GM21786 (cell line): Measurements from ENCODE around the gene ECHDC1.

Experiments
- ATAC-seq: cut with Tn5 transposase; IDR thresholded peaks from one replicate; pipeline ENCODE4 v1.9.1; 2021; ENCODE audit not compliant: unreplicated experiment

ECHDC1 gene

DNA sequence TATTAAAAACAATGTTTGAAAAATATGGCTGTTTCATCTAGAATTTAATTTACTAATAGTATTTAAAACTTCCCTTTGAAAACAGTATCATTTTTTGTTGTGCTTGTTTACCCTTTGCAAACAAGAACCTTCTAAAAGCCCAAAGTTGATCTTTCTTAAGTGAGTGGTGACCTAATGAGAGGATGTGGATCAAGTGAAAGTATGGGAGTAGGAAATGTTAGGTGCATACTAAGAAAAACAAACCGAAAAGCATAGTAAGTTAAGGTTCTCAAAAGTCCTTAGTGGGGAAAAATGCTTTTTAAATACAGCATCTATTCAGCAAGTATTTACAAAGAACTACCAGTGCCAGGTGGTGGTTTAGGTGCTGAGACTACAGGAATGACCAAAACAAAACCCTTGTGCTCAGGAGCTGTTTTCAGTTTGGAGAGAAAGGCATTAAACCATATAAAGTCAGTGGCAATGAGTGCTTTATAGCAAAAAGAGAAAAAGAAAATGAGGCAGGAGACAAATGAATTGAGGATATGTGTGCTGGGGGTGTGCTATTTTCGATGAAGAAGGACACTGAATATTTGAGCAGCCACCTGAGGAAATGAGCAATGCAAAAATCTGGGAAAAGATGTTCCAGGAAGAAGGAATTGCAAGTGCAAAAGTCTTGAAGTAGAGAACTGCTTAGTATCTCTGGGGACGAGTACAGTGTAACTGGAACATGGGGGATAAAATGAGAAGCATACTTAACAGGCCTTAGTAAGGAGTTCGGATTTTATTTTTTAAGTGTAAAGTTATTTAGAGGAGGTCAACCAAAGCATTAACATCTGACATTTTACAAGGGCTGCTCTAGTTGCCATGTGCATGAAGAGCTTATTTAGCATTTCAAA, 52.8 kb downstream of the ECHDC1 start:
- ATAC-seq, result peak; percentile 48

DNA sequence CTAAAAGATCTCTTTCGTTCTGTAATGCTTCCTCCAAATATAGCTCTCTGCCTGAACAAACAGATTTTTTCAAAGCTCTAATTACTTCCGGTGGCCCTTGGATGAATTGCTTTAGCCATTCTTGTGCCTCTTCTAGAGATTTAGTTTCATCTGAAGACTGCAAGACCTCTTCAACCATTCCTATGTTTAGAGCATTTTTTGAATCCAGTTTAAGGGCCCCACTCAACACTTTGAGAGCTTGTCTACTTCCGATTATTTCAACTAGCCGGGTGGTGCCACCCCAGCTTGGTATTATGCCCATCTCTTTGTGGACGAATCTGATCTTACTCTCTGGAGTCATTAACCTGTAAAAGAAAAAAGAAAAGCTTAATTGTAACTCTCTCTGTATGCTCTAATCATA, 53.5 kb downstream of the ECHDC1 start:
- ATAC-seq, result no peak

DNA sequence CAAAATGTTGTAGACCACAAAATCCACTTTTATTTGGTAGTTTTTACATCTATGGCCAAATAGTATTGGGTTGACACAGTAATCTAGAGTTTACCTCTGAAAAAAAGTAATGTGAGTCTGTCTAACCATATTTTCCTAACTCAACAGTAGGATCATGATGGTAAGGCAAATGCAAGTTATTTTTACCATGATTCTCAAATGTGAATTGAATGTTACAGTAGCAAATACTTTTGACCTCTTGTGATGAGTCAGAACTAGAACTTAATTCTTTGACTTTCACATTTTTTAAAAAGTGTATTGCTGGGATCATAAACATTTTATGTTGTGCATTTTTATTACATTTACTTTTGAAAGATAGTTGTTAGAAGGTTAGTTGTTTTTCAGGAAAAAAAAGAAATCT, 54.7 kb downstream of the ECHDC1 start:
- no peak for ATAC-seq

- ATAC-seq, result no peak
Measured at GRCh38 chr6:127282184-127282583, 61.2 kb downstream of the ECHDC1 start.

- no peak for ATAC-seq
Measured at GRCh38 chr6:127279815-127280214, 63.6 kb downstream of the ECHDC1 start.

DNA sequence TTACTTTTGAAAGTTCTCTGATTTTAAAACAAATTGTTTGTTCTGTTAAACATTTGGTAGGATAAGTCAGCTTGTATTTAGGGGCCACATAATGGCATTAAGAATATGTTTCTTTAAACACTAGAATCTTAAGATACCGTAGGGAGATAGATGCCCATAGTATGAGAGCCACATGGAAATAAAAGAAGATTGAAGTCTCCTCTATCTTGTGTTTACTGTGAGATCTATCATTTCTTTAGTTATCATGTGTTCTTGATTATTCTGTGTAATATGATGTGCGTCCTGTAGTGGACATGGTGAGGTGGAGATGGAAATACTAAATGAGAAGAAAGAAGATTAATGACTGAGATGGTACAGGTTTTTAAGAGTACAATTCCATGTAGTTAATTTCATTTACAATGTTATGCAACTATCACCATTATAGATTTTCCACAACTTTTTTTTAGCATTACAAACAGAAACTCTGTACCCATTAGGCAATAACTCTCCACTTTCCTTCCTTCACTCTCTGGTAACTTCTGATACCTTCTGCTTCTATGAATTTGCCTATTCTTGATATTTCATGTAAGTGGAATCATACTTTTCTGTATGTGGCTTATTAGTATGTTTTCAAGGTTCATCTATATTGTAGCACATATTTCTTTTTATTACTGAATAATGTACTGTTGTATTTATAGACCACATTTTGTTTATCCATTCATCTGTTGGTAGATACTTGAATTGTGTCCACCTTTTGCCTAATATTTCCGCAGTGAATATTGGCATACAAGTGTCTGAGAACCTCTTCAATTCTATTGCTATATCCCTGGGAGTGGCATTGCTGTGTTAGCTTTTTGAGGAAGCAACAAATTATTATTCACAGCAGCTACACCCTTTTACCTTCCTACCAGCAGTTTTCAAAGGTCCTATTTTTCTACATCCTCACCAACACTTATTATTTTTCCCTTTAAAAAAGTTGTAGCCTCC, 65.2 kb downstream of the ECHDC1 start:
- ATAC-seq, result no peak

DNA sequence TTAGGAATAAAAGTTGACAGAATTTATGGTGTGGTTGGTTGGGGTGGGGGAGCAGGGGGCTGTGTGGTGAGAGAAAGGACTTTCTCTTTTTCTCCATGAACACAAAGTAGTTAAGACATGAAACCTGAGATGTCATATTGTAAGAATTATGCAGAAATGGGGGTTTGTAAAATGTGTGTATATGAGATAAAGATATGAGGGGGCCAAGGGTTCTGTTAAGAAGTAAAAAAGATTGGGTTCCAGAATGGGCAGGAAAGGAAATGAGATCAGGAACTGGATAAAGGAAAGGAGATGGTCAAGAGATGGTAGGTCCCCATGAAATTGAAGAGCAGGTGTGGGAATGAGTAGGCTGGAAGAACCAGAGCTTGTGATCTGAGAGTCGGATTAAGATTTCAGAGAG, 67.1 kb downstream of the ECHDC1 start:
- ATAC-seq, result no peak

- no peak for ATAC-seq
Measured at GRCh38 chr6:127273499-127273898, 69.9 kb downstream of the ECHDC1 start.

GRCh38 chr6:127272576-127272975, 70.8 kb downstream of the ECHDC1 start:
- ATAC-seq, result no peak

DNA sequence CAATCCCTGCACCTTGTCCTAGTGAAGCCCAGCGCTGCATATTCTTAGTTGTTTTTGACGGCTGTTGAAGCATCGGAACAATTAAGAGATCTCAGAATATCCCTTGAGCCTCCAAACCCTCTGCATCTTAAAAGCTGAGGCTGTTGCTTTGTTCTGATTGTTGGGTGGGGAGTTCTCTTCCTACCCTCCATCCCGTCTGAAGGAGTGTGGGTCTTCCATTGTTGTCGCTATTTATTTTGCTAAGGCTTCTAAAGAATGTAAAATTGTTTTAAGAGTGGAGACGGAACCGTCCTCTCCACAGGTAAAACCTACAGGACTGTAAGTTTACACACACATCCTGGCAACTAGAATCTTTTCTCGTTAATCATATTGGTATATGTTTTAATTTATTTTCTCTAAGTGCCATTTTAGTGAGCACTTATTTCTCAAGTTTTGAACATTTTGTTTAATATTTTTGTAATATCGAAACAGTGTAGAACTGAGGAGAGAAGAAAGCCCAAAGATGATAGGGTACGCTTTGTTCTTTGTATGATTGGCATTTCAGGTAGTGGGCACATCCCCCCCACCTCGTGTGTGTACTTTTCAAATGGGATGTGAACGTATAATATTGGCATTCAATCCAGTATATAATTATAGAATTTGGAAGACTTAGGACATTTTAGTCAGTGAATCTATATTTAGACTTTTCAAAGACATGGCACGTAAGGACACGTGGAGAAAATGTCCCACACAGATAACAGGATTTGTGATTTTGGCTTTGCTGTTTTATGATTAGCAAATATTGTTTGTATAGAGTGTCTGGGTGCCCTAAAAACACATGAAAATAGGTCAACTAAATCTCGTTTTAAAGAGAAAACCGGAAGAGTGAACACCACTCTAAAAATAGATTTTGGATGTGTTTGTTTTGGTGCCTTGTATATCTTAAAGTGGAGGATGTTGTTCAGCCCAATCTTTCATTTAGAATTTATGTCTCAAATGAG, 75.5 kb downstream of the ECHDC1 start:
- ATAC-seq, result peak; percentile 0

DNA sequence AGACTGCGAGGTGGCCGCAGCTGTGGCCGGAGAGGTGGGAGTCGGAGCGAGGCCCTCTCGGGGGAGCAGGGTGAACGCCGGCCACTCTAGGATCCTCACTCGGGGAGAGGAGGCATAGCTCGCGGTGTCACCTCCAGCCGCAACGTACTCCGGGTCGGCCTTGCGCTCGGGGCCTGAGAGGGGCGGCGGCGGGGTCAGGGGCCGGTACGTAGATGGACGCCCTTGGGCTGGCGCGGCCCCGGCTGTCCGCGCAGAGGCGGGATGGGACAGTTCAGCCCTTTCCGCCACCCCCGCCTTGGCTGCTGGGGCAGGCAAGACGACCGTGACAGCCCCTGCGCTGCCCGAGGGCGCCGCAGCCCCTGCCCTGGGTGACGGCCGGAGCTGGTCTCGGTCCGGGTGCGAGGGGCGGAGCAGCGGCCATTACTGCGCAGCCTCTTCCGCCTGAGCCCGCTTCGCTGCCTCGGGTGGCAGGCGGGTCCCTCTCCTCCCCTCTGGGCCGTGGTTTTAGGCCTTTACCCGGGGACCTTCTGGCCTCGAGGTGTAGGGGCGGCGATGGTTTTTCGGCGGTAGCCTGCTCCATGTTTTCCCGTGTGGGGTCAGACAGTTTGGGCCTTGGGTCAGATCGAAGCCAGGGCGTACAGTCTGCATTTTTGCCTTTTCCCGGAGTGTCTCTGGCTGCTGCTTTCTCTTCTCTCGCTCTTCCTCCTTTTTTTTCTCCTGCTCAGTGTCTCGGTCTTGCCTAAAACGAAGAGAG, 76.3 kb downstream of the ECHDC1 start:
- peak; percentile 67 for ATAC-seq

GRCh38 chr6:127266178-127266891, 77.1 kb downstream of the ECHDC1 start, which contains the start of gene RNF146:
Gene RNF146 (plus strand): TSS chr6:127266864. CDS start chr6:127280339, 13,475 bp downstream.
- ATAC-seq, result peak; percentile 74

DNA sequence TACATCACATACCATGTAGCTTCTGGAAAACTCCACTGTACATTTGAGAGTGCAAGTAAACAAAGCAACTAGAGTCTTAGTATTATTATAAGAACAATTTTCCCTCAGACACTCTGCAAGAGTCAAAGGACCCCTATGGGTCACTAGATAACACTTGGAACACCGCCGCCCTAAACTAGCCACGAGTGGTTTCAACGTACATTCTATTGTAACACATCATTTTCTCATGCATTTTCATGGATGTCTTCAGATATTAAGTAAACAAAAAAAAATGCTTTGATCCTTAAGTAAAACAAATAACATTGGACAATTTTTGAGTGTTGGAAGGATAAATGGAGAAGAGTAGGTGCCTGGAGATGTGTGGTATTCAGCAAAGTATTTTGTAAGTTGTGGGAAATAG, 79.9 kb downstream of the ECHDC1 start:
- ATAC-seq, result no peak

DNA sequence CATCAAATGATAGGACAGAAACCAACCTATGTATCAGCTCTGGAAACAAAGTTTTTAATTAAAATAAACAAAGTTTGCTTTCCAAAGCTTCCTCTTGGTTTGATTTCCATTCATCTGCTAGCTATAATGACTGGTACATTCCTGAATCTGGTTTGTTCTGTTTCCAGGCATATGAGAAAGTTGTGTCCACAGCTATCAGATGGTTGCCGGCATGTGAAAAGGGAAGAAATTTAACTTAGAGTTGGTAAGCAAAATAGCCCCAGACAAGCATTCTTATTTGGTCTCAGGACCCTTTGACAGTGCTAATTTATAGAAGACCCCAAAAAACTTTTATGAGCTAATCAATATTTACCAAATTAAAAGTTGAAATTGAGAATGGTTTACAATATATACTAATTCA, 80.5 kb downstream of the ECHDC1 start:
- ATAC-seq, result no peak

DNA sequence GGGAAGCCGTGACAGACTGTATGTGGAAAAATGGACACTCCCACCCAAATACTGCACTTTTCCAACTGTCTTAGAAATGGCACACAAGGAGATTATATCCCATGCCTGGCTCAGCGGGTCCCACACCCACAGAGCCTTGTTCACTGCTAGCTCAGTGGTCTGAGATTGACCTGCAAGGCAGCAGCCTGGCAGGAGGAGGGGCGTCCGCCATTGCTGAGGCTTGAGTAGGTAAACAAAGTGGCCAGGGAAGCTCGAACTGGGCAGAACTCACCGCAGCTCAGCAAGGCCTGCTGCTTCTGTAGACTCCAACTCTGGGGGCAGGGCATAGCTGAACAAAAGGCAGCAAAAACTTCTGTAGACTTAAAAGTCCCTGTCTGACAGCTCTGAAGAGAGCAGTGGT, 88.1 kb downstream of the ECHDC1 start:
- ATAC-seq, result no peak

DNA sequence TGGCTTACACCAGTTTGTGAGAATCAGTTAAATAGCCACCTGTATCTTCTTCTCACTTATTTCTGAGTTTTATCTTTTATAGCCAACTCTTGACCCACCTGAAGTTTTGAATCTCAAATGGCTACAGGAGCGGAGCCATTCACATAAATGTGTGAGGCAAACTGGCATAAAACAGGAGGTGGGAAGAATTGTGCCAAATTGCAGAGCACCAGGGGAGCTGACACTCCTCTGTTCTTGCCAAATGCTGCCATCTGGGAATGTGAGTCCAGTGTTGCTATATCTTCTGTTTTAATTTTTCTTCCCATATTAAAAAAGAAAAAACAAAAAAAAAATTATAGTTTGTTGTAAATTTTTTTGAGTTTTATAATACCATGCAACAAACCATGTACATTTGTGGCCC, 93.8 kb downstream of the ECHDC1 start:
- no peak for ATAC-seq

GRCh38 chr6:127247114-127248096, 96.0 kb downstream of the ECHDC1 start:
- ATAC-seq, result no peak

DNA sequence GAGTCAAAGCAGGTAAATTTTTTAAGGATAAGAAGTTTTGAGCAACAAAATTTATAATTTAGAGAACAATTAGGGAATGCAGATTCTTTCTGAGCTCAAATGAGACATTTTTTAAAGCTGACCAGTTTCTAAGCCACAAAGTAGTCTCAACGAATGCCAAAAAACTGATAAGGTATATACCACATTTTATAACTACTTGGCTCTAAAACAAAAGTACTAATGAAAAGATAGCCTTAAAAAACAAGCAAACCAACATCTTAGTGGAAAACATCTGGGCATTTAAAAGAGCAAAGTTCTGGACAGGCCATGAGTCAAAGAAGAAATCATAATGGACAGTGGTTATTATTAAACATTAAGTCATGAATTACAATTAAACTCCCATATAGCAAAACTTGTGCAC, 99.9 kb downstream of the ECHDC1 start:
- ATAC-seq, result no peak
